Loucy (cell line): ENCODE measurements around the gene DENND2D.
"Not testable (repeated sequence)": the region's sequence is repeated elsewhere in the genome, so short reads cannot be mapped to it uniquely, and the experiment has no call there.

Source experiments
- H2AFZ ChIP-seq: fragments of 200-600 bp; sonication (generic); 2 replicates; pipeline ENCODE4 v1.6.0; 2016; ENCODE audit warnings: antibody characterized with exemption, mild to moderate bottlenecking, low read length, moderate library complexity
- H3F3A ChIP-seq: fragments of 200-600 bp; 2 replicates; pipeline ENCODE4 v1.6.0; 2016; ENCODE audit warnings: antibody characterized with exemption, low read depth, mild to moderate bottlenecking
- H3K27me3 ChIP-seq: fragments of 200-600 bp; sonication (generic); 2 replicates; pipeline ENCODE4 v1.6.1; 2014; ENCODE audit warnings: low read length, mild to moderate bottlenecking; ENCODE audit not compliant: insufficient read depth, poor library complexity, severe bottlenecking
- H3K36me3 ChIP-seq: fragments of 200-600 bp; sonication (generic); 2 replicates; pipeline ENCODE4 v1.6.1; 2016; ENCODE audit warnings: low read length; ENCODE audit not compliant: insufficient read depth
- H3K4me1 ChIP-seq: fragments of 200-600 bp; sonication (generic); 2 replicates; pipeline ENCODE4 v1.5.1; 2014; ENCODE audit warnings: low read length, mild to moderate bottlenecking; ENCODE audit not compliant: insufficient read depth, poor library complexity, severe bottlenecking
- H3K4me2 ChIP-seq: fragments of 200-600 bp; sonication (generic); 2 replicates; pipeline ENCODE4 v1.6.0; 2014; ENCODE audit warnings: antibody characterized with exemption, low read length, low read depth, mild to moderate bottlenecking; ENCODE audit not compliant: poor library complexity, severe bottlenecking
- H3K4me3 ChIP-seq: fragments of 200-600 bp; sonication (generic); 2 replicates; pipeline ENCODE4 v1.5.1; 2014; ENCODE audit warnings: low read length, mild to moderate bottlenecking, mixed read lengths; ENCODE audit not compliant: poor library complexity, severe bottlenecking
- H3K79me2 ChIP-seq: fragments of 200-600 bp; sonication (generic); 2 replicates; pipeline ENCODE4 v1.6.1; 2014; ENCODE audit warnings: low read length; ENCODE audit not compliant: insufficient read depth
- H3K9ac ChIP-seq: fragments of 200-600 bp; sonication (generic); 2 replicates; pipeline ENCODE4 v1.6.0; 2014; ENCODE audit warnings: mild to moderate bottlenecking, low read depth, low read length, moderate library complexity; ENCODE audit not compliant: poor library complexity, severe bottlenecking
- H3K9me2 ChIP-seq: fragments of 200-600 bp; sonication (generic); replicated peaks from 2 replicates; pipeline ENCODE4 v1.6.1; 2016; ENCODE audit warnings: low read depth, low read length, mixed read lengths
- H3K9me3 ChIP-seq: fragments of 200-600 bp; sonication (generic); 2 replicates; pipeline ENCODE4 v1.6.1; 2014; ENCODE audit warnings: mild to moderate bottlenecking, antibody characterized with exemption, low read length, low read depth; ENCODE audit not compliant: insufficient read depth
- H4K20me1 ChIP-seq: fragments of 200-600 bp; sonication (generic); 2 replicates; pipeline ENCODE4 v1.6.0; 2014; ENCODE audit warnings: antibody characterized with exemption, low read length, mild to moderate bottlenecking; ENCODE audit not compliant: insufficient read depth, poor library complexity, severe bottlenecking
- CTCF ChIP-seq: fragments of 200-600 bp; sonication (generic); conservative IDR thresholded peaks from 2 replicates; pipeline ENCODE4 v1.5.1; 2014; ENCODE audit warnings: mild to moderate bottlenecking, antibody characterized with exemption, low read length
- EZH2phosphoT487 ChIP-seq: fragments of 200-600 bp; IDR thresholded peaks from 2 replicates; pipeline ENCODE4 v1.6.1; 2018; ENCODE audit warnings: antibody characterized with exemption, mild to moderate bottlenecking, moderate library complexity, borderline replicate concordance

The DENND2D gene

DNA sequence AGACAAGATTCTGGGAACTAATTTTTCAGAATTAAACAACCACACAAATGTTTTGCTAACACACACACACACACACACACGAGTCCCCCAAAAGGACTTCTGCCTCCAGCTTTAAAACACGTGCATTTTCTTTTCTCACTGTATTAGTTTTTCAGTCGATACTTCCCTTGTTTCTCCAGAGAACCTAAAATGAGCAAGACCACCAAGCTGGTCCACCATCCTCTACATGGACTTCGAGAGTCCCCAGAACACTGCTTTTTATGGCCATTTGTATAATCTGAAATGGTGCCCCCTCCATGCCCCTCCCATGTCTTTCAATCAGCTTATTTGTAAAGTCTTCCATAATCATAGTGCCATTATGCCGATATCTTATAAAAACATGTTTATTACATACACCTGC lies 16.3 kb upstream of the DENND2D start:
- H3K9me2 ChIP-seq: no peaks in the 10 kb centered on the region
- peaks cover 8% of the 10 kb centered on the region; the same call in 1 of the 2 replicates for H3K79me2 ChIP-seq
- H3K9me3 ChIP-seq: no peaks in the 10 kb centered on the region
- H3K9ac ChIP-seq: peak overlapping the region; percentile 86
- H4K20me1 ChIP-seq: no peaks in the 10 kb centered on the region
- peaks cover 94% of the 10 kb centered on the region for H3K4me1 ChIP-seq
- no peaks in the 10 kb centered on the region for H3K27me3 ChIP-seq
- peak overlapping the region; percentile 60 for H3K4me3 ChIP-seq
- H3K4me2 ChIP-seq: peak overlapping the region; percentile 75
- H3K36me3 ChIP-seq: no peaks in the 10 kb centered on the region
- H2AFZ ChIP-seq: no peak overlapping the region
- H3F3A ChIP-seq: peaks cover 17% of the 10 kb centered on the region
- no peak for TF ChIP-seq CTCF
- no peak for TF ChIP-seq EZH2phosphoT487

DNA sequence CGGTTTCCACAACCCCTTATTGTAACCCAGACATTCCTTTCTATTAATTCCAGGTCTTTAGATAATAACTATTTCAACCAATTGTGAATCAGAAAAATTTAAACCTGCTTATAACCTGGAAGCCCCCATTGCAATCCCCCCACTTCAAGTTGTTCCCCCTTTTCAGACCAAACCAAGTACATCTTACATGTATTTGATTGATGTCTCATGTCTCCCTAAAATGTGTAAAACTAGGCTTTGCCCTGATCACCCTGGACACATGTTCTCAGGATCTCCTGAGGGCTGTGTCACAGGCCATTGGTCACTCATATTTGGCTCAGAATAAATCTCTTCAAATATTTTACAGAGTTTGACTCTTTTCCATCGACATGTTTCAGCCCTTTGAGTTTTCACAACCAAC lies 14.8 kb upstream of the DENND2D start:
- H3K9ac ChIP-seq: peak overlapping the region; percentile 86
- H3K9me3 ChIP-seq, H3K36me3 ChIP-seq, H3K9me2 ChIP-seq, H3K27me3 ChIP-seq, H4K20me1 ChIP-seq, H2AFZ ChIP-seq, H3K79me2 ChIP-seq: not testable (repeated sequence)
- H3K4me3 ChIP-seq: peak overlapping the region; percentile 57
- peak overlapping the region; percentile 75 for H3K4me2 ChIP-seq
- peaks cover 17% of the 10 kb centered on the region for H3F3A ChIP-seq
- H3K4me1 ChIP-seq: peaks cover 87% of the 10 kb centered on the region

DNA sequence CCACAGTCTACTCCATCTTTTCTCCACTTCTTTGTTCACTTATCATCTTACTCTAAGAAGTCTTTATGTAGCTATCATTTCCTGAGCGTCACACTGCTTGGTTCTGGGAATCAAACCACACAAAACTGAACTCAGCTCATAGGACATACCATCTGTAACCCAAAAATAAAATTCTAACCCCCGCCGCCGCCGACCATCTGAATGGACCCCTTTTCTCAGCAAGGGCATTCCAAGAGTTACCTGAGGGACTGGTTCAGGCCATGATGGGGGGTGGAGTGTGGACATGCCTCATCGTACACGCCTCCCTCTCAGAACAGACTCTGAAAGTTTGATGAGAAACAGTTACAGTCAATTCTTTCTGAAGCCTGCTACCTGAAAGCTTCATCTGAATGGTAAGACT lies 14.4 kb upstream of the DENND2D start:
- Histone ChIP-seq H3K79me2 (no peaks in the 10 kb centered on the region), H3K9me2 (no peaks in the 10 kb centered on the region), H3K9me3 (no peaks in the 10 kb centered on the region), H2AFZ (no peak overlapping the region), H3K27me3 (no peaks in the 10 kb centered on the region), H3K9ac (peak overlapping the region; percentile 86), H3K4me2 (peak overlapping the region; percentile 75), H3F3A (peaks cover 17% of the 10 kb centered on the region), H3K4me3 (peak overlapping the region; percentile 57), H3K4me1 (peaks cover 87% of the 10 kb centered on the region), H3K36me3 (no peaks in the 10 kb centered on the region), H4K20me1 (no peaks in the 10 kb centered on the region)
- TF ChIP-seq CTCF (no peak), EZH2phosphoT487 (no peak)

DNA sequence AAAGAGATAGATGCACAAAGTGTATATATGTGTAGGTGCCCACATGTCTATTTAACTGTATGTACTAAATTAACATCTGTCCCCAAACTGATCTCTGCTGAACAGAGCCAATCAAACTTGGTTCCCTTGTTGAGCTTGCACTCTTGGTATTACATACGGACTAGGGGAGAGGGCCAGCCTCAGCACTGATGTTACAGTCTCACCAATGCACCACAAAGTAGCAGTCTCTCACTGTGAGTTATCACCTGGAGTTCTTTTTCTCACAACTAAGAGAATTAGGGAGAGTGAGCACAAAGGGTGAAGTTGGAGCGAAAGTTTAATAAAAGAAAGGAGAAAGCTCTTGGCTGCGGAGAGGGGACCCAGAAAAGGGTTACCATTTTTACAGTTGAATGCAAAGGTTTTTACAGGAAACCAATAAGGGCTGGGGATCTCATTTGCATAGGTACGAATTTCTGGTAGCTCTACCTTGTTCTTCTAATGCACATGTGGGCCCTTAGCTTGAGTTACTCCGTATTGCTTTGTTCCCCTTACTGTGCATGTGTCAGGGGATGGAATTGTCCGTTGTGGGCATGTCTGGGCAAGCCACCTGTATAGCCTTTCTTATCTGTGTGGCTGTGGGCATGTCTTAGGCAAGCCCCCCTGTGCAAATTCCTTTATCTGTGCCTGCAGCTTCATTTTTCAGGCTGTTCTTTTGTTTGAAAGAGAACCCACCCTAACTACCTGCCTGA lies 13.8 kb upstream of the DENND2D start:
- Histone ChIP-seq H4K20me1 (no peaks in the 10 kb centered on the region), H3K36me3 (no peaks in the 10 kb centered on the region), H3K79me2 (no peaks in the 10 kb centered on the region), H3K4me2 (peak overlapping the region; percentile 75), H3K9me3 (no peaks in the 10 kb centered on the region), H3K9ac (peak overlapping the region; percentile 86), H3K4me3 (peak overlapping the region; percentile 57), H3K4me1 (peaks cover 87% of the 10 kb centered on the region), H3K27me3 (no peaks in the 10 kb centered on the region), H3K9me2 (no peaks in the 10 kb centered on the region), H3F3A (peaks cover 17% of the 10 kb centered on the region), H2AFZ (peak overlapping the region; percentile 32; the same call in 1 of the 2 replicates)
- TF ChIP-seq CTCF: no peak
- no peak for TF ChIP-seq EZH2phosphoT487
